ENCODE results near the gene IMPDH1.
A peak's percentile ranks its signal among the peaks of the same experiment; 100 is the strongest.

Gene IMPDH1

DNA sequence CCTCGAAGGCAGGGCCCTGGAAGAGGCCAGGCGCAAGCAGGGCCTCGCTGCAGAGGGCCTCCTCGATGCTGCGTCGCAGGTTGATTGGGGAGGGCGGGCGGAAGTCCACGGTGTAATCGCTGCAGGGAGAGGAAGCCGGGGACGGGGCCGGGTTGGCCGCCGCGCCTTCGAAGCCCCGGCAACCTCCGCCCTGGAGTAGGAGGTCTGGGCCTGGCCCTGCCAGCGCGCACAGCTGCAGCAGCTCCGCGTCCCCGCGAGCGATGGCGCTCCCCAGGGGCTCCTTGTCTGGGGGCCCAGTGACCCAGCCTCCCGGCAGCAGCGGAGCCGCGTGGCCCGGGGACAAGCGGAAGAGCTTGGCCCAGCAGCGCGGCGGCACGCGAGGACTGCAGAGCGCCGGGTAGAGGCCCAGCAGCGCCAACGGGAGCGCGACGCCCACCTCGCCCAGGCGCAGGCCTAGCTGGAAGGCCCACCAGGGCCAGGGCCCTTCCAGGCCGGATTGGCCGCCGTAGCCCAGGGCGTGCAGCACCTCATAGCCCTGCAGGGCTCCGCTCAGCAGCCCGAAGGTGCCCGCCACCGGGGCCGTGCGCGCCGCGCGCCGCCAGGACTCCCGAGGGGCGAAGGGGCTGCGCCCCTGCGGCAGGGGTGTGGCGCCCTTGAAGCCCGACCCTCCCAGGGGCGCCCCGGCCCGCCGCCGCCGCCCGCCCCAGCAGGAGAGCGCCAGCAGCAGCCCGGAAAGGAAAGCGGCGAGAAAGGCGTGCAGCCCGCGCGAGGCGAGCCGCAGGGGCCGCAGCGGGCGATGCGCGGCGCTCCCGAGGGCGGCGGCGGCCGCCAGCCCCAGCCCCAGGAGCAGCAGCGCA lies 58.3 kb downstream of the IMPDH1 start:
- no peaks in the 10 kb centered on the region for H3K4me1 ChIP-seq (ENCODE audit: control insufficient read depth, low read depth, low read length)
- H3K79me2 ChIP-seq (ENCODE audit: control insufficient read depth, insufficient read depth, low read length) = no peaks in the 10 kb centered on the region
- no peak overlapping the region for H3K27ac ChIP-seq (ENCODE audit: low read depth, low read length)
- no peak overlapping the region for H3K18ac ChIP-seq (ENCODE audit: low read length)
- H2BK120ac ChIP-seq (ENCODE audit: low read depth, low read length) = no peak overlapping the region
- no peak overlapping the region for H3K4me2 ChIP-seq (ENCODE audit: low read length)
- H3K79me1 ChIP-seq (ENCODE audit: low read length) = no peaks in the 10 kb centered on the region
- no CpG with 5 or more reads among the region's 97 CpGs for WGBS (ENCODE audit: extremely low coverage, insufficient coverage, low lambda C conversion rate)
- H3K23ac ChIP-seq (ENCODE audit: low read length) = no peak overlapping the region
- peaks cover 14% of the 10 kb centered on the region for H3K27me3 ChIP-seq (ENCODE audit: insufficient read depth, low read length, poor library complexity)
- H3K36me3 ChIP-seq (ENCODE audit: control insufficient read depth, insufficient read depth, low read length) = no peaks in the 10 kb centered on the region
- H3K9ac ChIP-seq (ENCODE audit: low read length) = no peak overlapping the region
- no peak overlapping the region for H3K4ac ChIP-seq (ENCODE audit: low read depth, low read length)
- peak overlapping the region; percentile 49 for H3K56ac ChIP-seq (ENCODE audit: low read length)
- H2AK5ac ChIP-seq (ENCODE audit: low read length) = no peak overlapping the region
- no peak overlapping the region for H2BK15ac ChIP-seq (replicated peaks; ENCODE audit: low read depth)
- no peak overlapping the region for H2BK5ac ChIP-seq (ENCODE audit: low read length)
- H4K8ac ChIP-seq (ENCODE audit: low read depth, low read length) = no peak overlapping the region
- no peak overlapping the region for H4K5ac ChIP-seq (ENCODE audit: low read length)
- peak; percentile 40 for DNase-seq
- no peak overlapping the region for H3K4me3 ChIP-seq (ENCODE audit: low read length)

DNA sequence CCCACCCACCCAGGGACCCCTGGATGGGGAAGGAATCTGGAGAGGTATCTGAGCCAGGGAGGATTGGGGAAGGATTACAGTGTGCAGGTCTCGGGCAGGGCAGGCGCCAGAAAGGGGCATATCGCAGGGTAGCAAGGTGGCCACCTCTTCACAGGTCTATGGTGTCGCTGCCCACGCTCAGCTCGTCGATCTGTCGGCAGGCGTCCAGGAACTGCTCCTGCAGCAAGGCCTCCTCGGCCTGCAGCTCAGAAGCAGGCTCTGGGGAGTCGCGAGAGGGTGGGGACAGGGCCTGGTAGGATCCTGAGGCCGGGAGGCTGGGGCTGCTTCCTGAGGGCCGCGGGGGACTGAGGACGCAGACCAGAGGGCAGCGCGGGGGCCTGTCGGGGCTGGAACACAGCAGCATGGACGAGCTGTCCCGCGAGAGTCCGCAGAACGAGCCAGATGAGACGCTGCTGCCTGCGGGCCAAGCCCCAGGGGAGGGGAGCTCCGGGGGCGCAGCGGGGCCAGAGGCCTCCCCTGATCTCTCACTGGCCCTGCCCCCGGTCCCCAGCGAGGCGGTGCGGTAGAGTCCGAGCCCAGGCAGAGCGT lies 59.0 kb downstream of the IMPDH1 start:
- no peaks in the 10 kb centered on the region for H3K4me1 ChIP-seq (ENCODE audit: control insufficient read depth, low read depth, low read length)
- no peaks in the 10 kb centered on the region for H3K79me2 ChIP-seq (ENCODE audit: control insufficient read depth, insufficient read depth, low read length)
- no peak overlapping the region for H2BK5ac ChIP-seq (ENCODE audit: low read length)
- no peak overlapping the region for H4K8ac ChIP-seq (ENCODE audit: low read depth, low read length)
- no peak overlapping the region for H2BK15ac ChIP-seq (replicated peaks; ENCODE audit: low read depth)
- no peak overlapping the region for H4K5ac ChIP-seq (ENCODE audit: low read length)
- H2BK120ac ChIP-seq (ENCODE audit: low read depth, low read length) = no peak overlapping the region
- no peak overlapping the region for H3K4me2 ChIP-seq (ENCODE audit: low read length)
- no peak for DNase-seq
- no peaks in the 10 kb centered on the region for H3K79me1 ChIP-seq (ENCODE audit: low read length)
- no peak overlapping the region for H2AK5ac ChIP-seq (ENCODE audit: low read length)
- H3K56ac ChIP-seq (ENCODE audit: low read length) = no peak overlapping the region
- H3K4ac ChIP-seq (ENCODE audit: low read depth, low read length) = no peak overlapping the region
- no peak overlapping the region for H3K4me3 ChIP-seq (ENCODE audit: low read length)
- no peak overlapping the region for H3K23ac ChIP-seq (ENCODE audit: low read length)
- H3K18ac ChIP-seq (ENCODE audit: low read length) = no peak overlapping the region
- H3K27ac ChIP-seq (ENCODE audit: low read depth, low read length) = no peak overlapping the region
- H3K9ac ChIP-seq (ENCODE audit: low read length) = no peak overlapping the region
- WGBS (ENCODE audit: extremely low coverage, insufficient coverage, low lambda C conversion rate) = no CpG with 5 or more reads among the region's 35 CpGs
- H3K27me3 ChIP-seq (ENCODE audit: insufficient read depth, low read length, poor library complexity) = peaks cover 14% of the 10 kb centered on the region
- H3K36me3 ChIP-seq (ENCODE audit: control insufficient read depth, insufficient read depth, low read length) = no peaks in the 10 kb centered on the region

DNA sequence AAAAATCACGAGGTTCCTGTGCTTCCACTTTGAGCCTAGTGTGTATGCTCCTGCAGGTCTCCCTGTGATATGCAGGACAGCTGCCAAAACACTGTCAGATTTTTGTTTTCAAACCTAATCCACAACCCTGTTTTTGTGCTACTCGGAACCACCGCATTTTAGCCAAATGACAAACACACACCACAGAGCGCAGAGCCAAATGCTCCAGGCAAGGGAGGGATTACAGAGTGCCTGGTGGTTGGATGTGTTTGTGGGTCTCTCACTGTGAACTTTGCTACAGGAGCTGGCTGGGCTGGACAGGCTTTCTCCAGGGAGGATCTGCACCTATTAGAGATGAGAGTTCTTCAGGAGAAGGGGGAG lies 60.3 kb downstream of the IMPDH1 start:
- H2BK120ac ChIP-seq (ENCODE audit: low read depth, low read length) = no peak overlapping the region
- peaks cover 14% of the 10 kb centered on the region for H3K27me3 ChIP-seq (ENCODE audit: insufficient read depth, low read length, poor library complexity)
- no peak overlapping the region for H4K8ac ChIP-seq (ENCODE audit: low read depth, low read length)
- no CpG with 5 or more reads among the region's 4 CpGs for WGBS (ENCODE audit: extremely low coverage, insufficient coverage, low lambda C conversion rate)
- no peak overlapping the region for H3K4ac ChIP-seq (ENCODE audit: low read depth, low read length)
- H4K5ac ChIP-seq (ENCODE audit: low read length) = no peak overlapping the region
- DNase-seq = no peak
- H3K4me2 ChIP-seq (ENCODE audit: low read length) = no peak overlapping the region
- H2BK5ac ChIP-seq (ENCODE audit: low read length) = no peak overlapping the region
- no peaks in the 10 kb centered on the region for H3K4me1 ChIP-seq (ENCODE audit: control insufficient read depth, low read depth, low read length)
- H3K36me3 ChIP-seq (ENCODE audit: control insufficient read depth, insufficient read depth, low read length) = no peaks in the 10 kb centered on the region
- H3K79me2 ChIP-seq (ENCODE audit: control insufficient read depth, insufficient read depth, low read length) = no peaks in the 10 kb centered on the region
- H3K23ac ChIP-seq (ENCODE audit: low read length) = no peak overlapping the region
- H2AK5ac ChIP-seq (ENCODE audit: low read length) = no peak overlapping the region
- H3K18ac ChIP-seq (ENCODE audit: low read length) = no peak overlapping the region
- no peak overlapping the region for H2BK15ac ChIP-seq (replicated peaks; ENCODE audit: low read depth)
- no peak overlapping the region for H3K9ac ChIP-seq (ENCODE audit: low read length)
- no peaks in the 10 kb centered on the region for H3K79me1 ChIP-seq (ENCODE audit: low read length)
- no peak overlapping the region for H3K56ac ChIP-seq (ENCODE audit: low read length)
- no peak overlapping the region for H3K4me3 ChIP-seq (ENCODE audit: low read length)
- H3K27ac ChIP-seq (ENCODE audit: low read depth, low read length) = no peak overlapping the region

DNA sequence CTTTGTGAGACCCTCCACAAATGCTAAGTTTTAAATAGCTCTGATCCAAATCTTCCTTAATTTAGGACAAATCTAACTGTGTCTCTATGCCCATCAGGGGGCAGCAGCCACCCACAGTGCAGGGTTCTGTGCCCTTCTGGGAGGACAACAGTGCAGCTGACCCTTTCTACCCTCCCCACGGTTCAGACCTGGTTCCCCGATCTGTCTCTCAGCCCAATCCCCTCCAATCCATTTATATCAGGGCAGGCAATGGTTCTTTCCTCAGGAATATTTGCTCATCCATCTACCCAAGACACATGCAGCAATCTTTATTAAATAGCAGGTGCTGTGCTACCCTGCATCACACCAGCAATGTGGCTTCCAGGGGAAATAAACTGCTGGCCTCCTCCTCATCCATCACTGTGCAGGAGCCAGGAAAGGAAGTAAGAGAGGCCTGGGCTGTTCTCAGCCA lies 62.1 kb downstream of the IMPDH1 start:
- no peak overlapping the region for H3K18ac ChIP-seq (ENCODE audit: low read length)
- H3K56ac ChIP-seq (ENCODE audit: low read length) = no peak overlapping the region
- no peak overlapping the region for H3K23ac ChIP-seq (ENCODE audit: low read length)
- H2BK15ac ChIP-seq (replicated peaks; ENCODE audit: low read depth) = no peak overlapping the region
- H2AK5ac ChIP-seq (ENCODE audit: low read length) = no peak overlapping the region
- H3K4ac ChIP-seq (ENCODE audit: low read depth, low read length) = no peak overlapping the region
- no peak overlapping the region for H4K5ac ChIP-seq (ENCODE audit: low read length)
- peaks cover 7% of the 10 kb centered on the region for H3K79me2 ChIP-seq (ENCODE audit: control insufficient read depth, insufficient read depth, low read length)
- no peak overlapping the region for H3K27ac ChIP-seq (ENCODE audit: low read depth, low read length)
- peaks cover 2% of the 10 kb centered on the region for H3K4me1 ChIP-seq (ENCODE audit: control insufficient read depth, low read depth, low read length)
- H4K8ac ChIP-seq (ENCODE audit: low read depth, low read length) = no peak overlapping the region
- no peaks in the 10 kb centered on the region for H3K36me3 ChIP-seq (ENCODE audit: control insufficient read depth, insufficient read depth, low read length)
- WGBS (ENCODE audit: extremely low coverage, insufficient coverage, low lambda C conversion rate) = no CpG with 5 or more reads among the region's 2 CpGs
- no peak overlapping the region for H3K9ac ChIP-seq (ENCODE audit: low read length)
- H2BK120ac ChIP-seq (ENCODE audit: low read depth, low read length) = no peak overlapping the region
- H2BK5ac ChIP-seq (ENCODE audit: low read length) = no peak overlapping the region
- H3K4me2 ChIP-seq (ENCODE audit: low read length) = no peak overlapping the region
- no peak overlapping the region for H3K4me3 ChIP-seq (ENCODE audit: low read length)
- H3K27me3 ChIP-seq (ENCODE audit: insufficient read depth, low read length, poor library complexity) = peaks cover 10% of the 10 kb centered on the region
- peak; percentile 56 for DNase-seq
- peaks cover 6% of the 10 kb centered on the region for H3K79me1 ChIP-seq (ENCODE audit: low read length)

DNA sequence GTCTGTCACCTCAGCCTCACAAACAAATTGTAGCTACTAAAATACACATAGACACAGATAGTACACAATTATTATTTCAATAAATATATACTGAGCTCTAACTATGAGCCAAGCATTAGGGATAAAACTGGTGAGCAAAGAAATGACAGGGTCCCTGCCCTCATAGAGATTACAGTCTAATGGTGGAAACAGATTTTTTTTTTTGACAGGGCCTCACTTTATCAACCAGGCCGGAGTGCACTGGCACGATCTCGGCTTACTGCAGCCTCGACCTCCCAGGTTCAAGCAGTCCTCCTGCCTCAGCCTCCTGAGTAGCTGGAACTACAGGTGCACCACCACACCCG lies 65.4 kb downstream of the IMPDH1 start:
- Histone ChIP-seq H3K36me3 (ENCODE audit: control insufficient read depth, insufficient read depth, low read length) (no peaks in the 10 kb centered on the region), H3K23ac (ENCODE audit: low read length) (no peak overlapping the region), H3K79me1 (ENCODE audit: low read length) (peaks cover 12% of the 10 kb centered on the region), H3K18ac (ENCODE audit: low read length) (no peak overlapping the region), H3K79me2 (ENCODE audit: control insufficient read depth, insufficient read depth, low read length) (peaks cover 24% of the 10 kb centered on the region), H3K9ac (ENCODE audit: low read length) (no peak overlapping the region), H3K4me1 (ENCODE audit: control insufficient read depth, low read depth, low read length) (peaks cover 3% of the 10 kb centered on the region), H3K27me3 (ENCODE audit: insufficient read depth, low read length, poor library complexity) (no peaks in the 10 kb centered on the region), H3K56ac (ENCODE audit: low read length) (peak overlapping the region; percentile 40), H2BK120ac (ENCODE audit: low read depth, low read length) (no peak overlapping the region), H2BK5ac (ENCODE audit: low read length) (no peak overlapping the region), H3K4ac (ENCODE audit: low read depth, low read length) (no peak overlapping the region), H3K4me2 (ENCODE audit: low read length) (no peak overlapping the region), H2AK5ac (ENCODE audit: low read length) (no peak overlapping the region), H4K5ac (ENCODE audit: low read length) (peak overlapping the region; percentile 96), H4K8ac (ENCODE audit: low read depth, low read length) (no peak overlapping the region), H2BK15ac (replicated peaks; ENCODE audit: low read depth) (no peak overlapping the region), H3K27ac (ENCODE audit: low read depth, low read length) (no peak overlapping the region), H3K4me3 (ENCODE audit: low read length) (no peak overlapping the region)
- WGBS (ENCODE audit: extremely low coverage, insufficient coverage, low lambda C conversion rate) = no CpG with 5 or more reads among the region's 5 CpGs
- DNase-seq = no peak
